ENCODE results near the gene CDK5RAP2.

CDK5RAP2 gene

DNA sequence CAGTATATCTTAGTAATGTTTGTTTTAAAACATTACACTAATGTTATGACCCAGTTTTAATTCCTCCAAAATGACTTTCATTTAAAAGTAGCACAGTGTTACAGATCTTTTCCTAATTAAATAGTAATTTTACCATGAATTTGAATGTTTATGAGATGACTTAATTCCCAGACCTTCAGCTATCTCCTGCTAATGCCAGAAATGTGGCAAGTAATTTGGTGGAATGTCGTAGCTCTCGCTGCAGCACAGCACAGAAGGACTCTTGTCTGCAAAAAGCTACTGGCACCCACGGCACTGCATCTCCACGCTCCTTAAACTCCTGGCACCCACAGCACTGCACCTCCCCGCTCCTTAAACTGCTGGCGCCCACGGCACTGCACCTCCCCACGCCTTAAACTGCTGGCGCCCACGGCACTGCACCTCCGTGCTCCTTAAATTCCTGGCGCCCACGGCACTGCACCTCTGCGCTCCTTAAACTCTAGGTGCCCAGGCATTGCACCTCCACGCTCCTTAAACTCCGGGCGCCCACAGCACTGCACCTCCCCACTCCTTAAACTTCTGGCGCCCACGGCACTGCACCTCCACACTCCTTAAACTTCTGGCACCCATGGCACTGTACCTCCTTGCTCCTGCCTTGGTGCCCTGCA lies 163.1 kb downstream of the CDK5RAP2 start:
- Mint-ChIP-seq H3K27ac (no peak overlapping the region), H3K4me3 (no peak overlapping the region), H3K27me3 (no peaks in the 10 kb centered on the region), H3K36me3 (ENCODE audit: low read depth) (peaks cover 62% of the 10 kb centered on the region), H3K4me1 (ENCODE audit: low read depth) (no peaks in the 10 kb centered on the region), H3K9me3 (no peaks in the 10 kb centered on the region)

DNA sequence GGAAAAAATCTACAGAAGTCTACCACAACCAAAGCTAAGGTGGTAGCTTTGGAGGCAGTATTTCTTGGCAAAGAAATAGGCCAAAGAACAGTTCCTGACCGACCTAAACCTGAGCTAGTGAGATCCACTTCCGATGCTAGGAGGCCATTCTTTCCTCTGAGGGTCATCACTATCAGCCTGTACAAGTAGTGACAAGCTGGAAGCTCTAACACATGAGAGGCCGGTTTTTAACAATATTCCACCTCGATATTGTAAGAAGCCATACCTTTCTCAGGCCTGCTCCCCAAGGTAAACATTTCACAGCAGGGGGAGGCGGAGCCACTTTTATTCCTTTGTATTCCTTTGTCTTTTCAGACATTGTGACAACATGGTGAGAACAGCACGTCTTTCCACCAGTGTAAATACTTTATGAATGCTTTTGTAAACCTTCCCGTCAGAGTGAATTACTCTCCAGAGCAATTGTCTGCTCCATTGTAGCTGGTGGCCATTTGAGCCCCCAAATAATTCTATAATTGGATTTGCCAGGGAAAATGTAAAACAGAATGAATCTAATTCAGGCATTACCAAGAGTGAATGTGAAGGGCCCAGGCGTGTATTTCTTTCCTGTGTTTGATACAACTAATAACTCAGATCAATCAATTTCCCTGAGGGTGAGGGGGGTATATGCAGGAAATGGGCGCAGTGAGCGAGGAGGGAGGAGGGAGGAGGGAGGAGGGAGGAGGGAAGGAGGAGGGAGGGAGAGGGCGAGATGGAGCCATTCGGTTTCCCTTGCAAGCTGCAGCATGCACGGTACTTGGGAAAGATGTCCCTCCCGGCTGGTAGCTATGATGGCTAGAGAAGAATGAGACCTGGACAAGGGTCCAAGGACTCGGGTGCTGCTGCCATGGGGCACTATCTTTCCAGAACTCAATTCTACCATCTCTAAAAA lies 166.6 kb downstream of the CDK5RAP2 start:
- Mint-ChIP-seq H3K36me3 (ENCODE audit: low read depth) (peaks cover 74% of the 10 kb centered on the region), H3K9me3 (no peaks in the 10 kb centered on the region), H3K4me3 (no peak overlapping the region), H3K27me3 (no peaks in the 10 kb centered on the region), H3K27ac (no peak overlapping the region), H3K4me1 (ENCODE audit: low read depth) (no peaks in the 10 kb centered on the region)

DNA sequence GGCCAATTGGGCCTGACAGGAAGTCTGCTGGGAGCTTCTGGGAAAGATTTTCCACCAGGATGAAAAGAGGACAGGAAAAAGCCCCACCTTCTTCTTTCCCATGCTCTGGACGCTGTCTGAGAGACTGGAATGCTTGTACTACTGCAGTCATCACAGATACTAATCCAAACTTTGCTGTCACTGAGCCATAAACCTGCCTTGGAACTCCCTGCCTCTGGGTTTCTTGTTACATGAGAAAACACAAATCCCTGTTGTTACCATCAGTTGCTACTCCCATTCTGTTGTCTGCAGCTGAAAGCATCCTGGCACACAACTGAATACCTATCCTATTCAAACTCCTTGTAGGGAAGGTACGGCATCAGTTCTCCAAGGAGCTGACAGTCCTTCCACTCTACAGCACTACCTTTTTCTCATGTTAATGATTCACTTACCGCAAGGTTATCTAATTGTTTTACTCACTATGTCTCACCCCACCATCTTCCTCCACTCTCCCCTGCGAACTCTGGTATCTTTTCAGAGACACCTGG lies 167.5 kb downstream of the CDK5RAP2 start:
- Mint-ChIP-seq H3K27me3 (no peaks in the 10 kb centered on the region), H3K27ac (peak overlapping the region; percentile 8), H3K36me3 (ENCODE audit: low read depth) (peaks cover 71% of the 10 kb centered on the region), H3K9me3 (no peaks in the 10 kb centered on the region), H3K4me1 (ENCODE audit: low read depth) (no peaks in the 10 kb centered on the region), H3K4me3 (no peak overlapping the region)

DNA sequence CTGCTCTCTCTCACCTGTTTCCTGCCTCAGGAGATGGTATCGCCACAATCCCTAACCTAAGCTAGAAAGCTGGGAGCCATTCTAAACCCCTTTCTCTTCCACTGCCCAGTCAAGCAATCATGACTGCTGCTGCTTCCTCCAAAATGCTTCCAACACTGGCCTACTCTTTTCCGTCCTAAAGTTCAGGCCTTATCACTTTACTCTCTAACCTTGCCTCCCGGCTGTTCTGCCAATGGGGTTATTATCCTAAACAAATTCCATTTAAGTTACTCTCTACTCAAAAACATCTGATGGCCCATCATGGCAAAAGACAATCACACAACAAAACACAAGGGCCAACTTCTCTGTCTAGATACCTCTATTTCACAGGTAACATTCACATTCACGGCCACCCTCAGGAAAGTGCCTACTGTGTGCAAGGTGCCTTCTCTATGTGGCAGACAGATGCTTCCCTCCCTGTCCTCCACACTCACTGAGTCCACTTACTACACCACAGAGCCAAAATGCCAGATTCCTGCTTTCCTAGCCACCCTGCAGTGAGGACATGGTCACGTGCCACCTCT lies 168.0 kb downstream of the CDK5RAP2 start:
- H3K27me3 Mint-ChIP-seq = no peaks in the 10 kb centered on the region
- H3K27ac Mint-ChIP-seq = no peak overlapping the region
- H3K36me3 Mint-ChIP-seq (ENCODE audit: low read depth) = peaks cover 66% of the 10 kb centered on the region

DNA sequence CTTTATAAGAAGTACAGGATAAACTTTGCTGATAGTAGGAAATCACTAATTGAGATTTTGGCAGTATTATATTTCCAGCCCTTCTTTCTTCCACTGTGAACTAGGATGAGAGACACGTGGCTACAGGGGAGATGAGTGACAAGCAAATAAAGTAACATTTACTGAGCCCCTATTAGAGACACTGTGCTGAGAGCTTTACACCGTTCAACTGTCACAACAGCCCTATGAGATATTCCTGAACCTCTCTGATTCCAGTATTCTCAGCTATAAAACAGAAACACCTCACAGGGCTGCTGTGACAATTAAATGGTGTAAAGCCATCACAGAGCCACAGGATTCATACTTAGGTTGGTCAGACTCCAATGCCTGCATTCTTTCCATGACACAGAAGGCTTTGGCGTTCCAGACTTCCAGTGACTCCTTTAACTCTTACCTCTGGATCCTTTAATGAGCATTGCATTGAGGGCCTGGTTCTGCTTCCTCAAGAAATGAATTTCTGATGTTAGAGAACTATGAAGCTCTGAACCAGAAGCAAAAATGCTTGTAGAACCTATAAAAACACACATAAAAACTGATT lies 169.0 kb downstream of the CDK5RAP2 start:
- H3K27me3 Mint-ChIP-seq = no peaks in the 10 kb centered on the region
- H3K9me3 Mint-ChIP-seq = no peaks in the 10 kb centered on the region
- H3K4me1 Mint-ChIP-seq (ENCODE audit: low read depth) = no peaks in the 10 kb centered on the region
- no peak overlapping the region for H3K4me3 Mint-ChIP-seq
- no peak overlapping the region for H3K27ac Mint-ChIP-seq
- peaks cover 61% of the 10 kb centered on the region for H3K36me3 Mint-ChIP-seq (ENCODE audit: low read depth)

More for the DNA sequence above, 168.0 kb downstream of the CDK5RAP2 start:
- H3K4me1 Mint-ChIP-seq (ENCODE audit: low read depth) = no peaks in the 10 kb centered on the region
- H3K9me3 Mint-ChIP-seq = no peaks in the 10 kb centered on the region
- no peak overlapping the region for H3K4me3 Mint-ChIP-seq

DNA sequence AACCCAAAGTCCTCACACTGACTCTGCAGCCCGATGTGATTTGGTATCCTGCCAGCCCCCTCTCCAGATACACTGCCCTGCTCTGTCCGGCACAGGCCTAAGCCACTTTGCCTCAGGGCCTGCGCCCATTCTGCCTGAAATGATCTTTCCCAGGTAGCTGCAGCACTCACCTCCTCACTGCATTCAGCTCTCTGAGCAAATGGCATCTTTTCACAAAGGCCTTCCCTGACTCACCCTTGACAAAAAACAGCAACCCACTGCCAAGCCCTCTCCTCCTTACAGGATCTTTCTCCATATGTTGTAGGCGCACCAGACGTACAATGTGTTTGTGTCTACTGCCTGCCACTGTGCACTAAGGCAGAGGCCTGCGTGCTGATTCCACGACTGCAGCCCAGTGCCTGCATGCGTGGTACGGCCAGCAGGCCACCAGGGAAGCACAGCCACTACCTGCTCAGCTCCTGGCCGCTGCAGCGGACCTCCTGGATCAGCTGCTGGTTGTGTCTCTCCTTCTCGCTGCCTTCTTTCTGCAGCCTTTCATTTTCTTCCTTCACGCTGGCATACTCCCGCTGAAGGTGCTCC lies 171.2 kb downstream of the CDK5RAP2 start:
- H3K27me3 Mint-ChIP-seq = no peaks in the 10 kb centered on the region
- no peaks in the 10 kb centered on the region for H3K9me3 Mint-ChIP-seq
- no peak overlapping the region for H3K27ac Mint-ChIP-seq
- no peak overlapping the region for H3K4me3 Mint-ChIP-seq
- H3K36me3 Mint-ChIP-seq (ENCODE audit: low read depth) = peaks cover 66% of the 10 kb centered on the region
- H3K4me1 Mint-ChIP-seq (ENCODE audit: low read depth) = peaks cover 5% of the 10 kb centered on the region

DNA sequence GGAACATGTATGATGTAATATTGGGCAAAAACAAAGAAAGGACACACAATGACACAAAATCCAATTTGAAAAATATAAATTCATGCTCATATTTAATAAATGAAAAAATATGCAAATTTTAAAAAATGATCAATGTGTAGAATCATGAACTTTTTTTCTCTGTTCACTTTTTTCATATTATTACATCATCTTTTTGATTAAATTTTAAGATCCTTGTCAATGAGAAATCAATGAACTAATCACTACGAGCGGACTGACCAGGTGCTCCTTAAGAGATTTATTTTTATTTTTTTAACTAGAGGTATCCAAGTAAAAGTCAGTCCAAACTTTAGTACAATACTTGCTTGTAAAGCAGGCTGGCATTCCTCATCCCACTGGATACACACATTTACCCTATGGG lies 174.1 kb downstream of the CDK5RAP2 start:
- Mint-ChIP-seq H3K27me3 (no peaks in the 10 kb centered on the region), H3K36me3 (ENCODE audit: low read depth) (peaks cover 73% of the 10 kb centered on the region), H3K9me3 (no peaks in the 10 kb centered on the region), H3K4me3 (no peak overlapping the region), H3K27ac (no peak overlapping the region), H3K4me1 (ENCODE audit: low read depth) (peaks cover 16% of the 10 kb centered on the region)

DNA sequence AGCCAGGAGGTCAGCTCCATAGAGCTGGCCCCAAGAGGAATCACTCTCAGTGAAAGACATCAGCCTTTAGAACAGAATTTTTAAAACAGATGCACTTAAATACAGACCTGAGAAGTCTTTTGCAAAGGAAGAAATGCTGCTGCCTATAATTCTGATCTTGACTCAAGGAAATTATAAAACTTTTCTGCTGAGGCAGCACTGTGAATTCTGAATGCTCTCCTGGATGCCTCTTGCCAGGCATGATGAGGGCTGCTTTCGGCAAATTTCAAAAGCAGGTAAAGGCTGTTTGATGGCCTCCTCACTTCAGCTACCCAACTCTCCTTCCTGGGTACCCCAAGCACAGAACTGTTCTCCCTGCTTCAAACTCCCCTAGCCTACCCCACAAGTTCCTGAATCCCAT lies 174.8 kb downstream of the CDK5RAP2 start:
- Mint-ChIP-seq H3K27ac (peak overlapping the region; percentile 40), H3K4me1 (ENCODE audit: low read depth) (peaks cover 16% of the 10 kb centered on the region), H3K9me3 (no peaks in the 10 kb centered on the region), H3K4me3 (no peak overlapping the region), H3K27me3 (no peaks in the 10 kb centered on the region), H3K36me3 (ENCODE audit: low read depth) (peaks cover 68% of the 10 kb centered on the region)

DNA sequence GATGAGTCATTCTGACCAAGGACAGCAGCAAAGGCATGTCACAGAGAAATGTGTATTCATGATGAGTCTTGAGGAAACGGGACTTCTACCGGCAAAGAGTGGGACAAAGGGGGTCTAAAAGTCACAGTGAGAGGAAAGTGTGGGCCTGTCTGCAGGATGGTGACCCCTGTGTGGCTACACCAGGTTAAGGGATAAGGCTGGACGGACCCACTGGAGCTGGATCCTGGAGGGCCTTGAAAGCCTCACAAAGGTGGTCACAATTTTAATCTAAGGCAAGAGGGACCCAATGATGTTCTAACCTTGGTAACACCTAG lies 176.5 kb downstream of the CDK5RAP2 start:
- H3K9me3 Mint-ChIP-seq = no peaks in the 10 kb centered on the region
- H3K27ac Mint-ChIP-seq = peak overlapping the region; percentile 62
- H3K27me3 Mint-ChIP-seq = no peaks in the 10 kb centered on the region
- no peak overlapping the region for H3K4me3 Mint-ChIP-seq
- peaks cover 16% of the 10 kb centered on the region for H3K4me1 Mint-ChIP-seq (ENCODE audit: low read depth)
- H3K36me3 Mint-ChIP-seq (ENCODE audit: low read depth) = peaks cover 70% of the 10 kb centered on the region

DNA sequence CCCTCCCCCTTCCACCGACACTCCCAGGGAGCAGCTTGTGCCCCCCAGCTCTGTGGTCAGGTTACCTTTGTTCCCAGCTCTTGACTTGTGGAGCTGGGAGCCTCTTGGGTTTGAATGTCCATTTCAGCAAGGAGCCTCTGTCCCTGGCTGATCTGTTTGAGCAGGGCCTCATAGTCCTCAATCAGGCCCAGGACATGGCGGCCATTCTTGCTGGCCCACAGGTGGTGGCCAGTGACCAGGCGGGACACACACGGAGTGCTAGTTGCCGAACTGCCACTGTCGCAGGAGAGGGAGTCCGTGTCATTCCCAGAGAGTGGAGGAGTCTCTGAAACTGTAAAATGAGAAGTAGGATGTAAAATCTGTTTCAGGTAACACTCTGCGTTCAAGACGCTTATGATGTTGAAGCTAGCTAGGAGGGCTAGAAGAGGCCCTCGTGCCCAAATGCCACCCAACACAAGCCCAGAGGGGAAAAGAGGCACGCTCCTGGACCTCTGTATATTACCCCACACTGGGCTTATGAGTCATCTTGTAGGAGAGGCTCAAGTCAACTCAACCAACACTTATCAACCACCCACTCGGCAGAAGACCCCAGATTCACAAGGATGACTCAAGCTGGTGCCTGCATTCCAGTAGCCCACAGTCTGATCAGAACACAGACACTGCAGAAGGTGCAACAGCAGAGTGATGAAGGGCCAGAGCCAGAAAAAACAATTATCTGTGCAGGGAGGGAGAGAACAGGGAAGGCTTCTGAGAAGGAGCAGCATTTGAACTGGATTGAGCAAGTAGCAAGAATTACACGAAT lies 177.0 kb downstream of the CDK5RAP2 start:
- Mint-ChIP-seq H3K9me3 (no peaks in the 10 kb centered on the region), H3K4me1 (ENCODE audit: low read depth) (peaks cover 16% of the 10 kb centered on the region), H3K27ac (peak overlapping the region; percentile 62), H3K27me3 (no peaks in the 10 kb centered on the region), H3K4me3 (no peak overlapping the region), H3K36me3 (ENCODE audit: low read depth) (peaks cover 70% of the 10 kb centered on the region)

DNA sequence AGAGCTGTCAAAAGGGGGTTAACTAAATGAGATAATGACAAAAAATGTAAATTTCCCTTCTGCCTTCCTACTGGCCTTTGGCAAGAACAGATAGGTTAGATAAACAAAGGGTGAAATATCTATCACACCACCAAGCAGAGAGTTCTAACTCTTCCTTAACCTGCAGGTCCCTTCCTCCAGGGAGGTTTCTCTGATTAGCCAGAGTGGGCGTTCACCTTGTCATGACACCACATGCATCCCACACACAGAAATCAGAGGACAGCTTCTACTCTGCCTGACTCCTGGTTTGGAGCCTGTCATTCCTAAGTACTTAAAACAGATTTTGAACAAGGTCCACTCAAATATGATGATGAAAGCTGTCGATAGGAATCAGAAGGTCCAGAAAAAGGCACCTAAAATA lies 180.0 kb downstream of the CDK5RAP2 start:
- H3K27me3 Mint-ChIP-seq = no peaks in the 10 kb centered on the region
- H3K4me1 Mint-ChIP-seq (ENCODE audit: low read depth) = peaks cover 39% of the 10 kb centered on the region
- peaks cover 75% of the 10 kb centered on the region for H3K36me3 Mint-ChIP-seq (ENCODE audit: low read depth)
- H3K9me3 Mint-ChIP-seq = no peaks in the 10 kb centered on the region
- H3K4me3 Mint-ChIP-seq = no peak overlapping the region
- H3K27ac Mint-ChIP-seq = no peak overlapping the region

DNA sequence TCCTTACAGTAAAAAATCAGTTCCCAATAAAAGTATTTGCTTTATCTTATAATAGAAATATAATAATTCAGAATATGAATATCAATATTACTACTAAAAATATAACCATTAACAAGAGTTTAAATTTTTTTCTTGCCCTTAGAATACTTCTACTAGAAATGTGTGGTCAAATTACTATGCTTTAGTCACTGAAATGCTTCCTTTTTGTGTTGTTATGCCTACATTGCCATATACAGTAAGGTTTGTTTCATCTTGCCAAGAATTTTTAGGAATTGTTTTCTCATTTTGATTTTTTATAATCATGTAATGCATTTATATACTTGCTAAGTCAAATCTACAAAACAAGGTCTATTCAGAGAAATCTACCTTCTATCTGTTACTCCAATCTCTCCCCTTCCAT lies 181.7 kb downstream of the CDK5RAP2 start:
- H3K9me3 Mint-ChIP-seq = no peaks in the 10 kb centered on the region
- peaks cover 75% of the 10 kb centered on the region for H3K36me3 Mint-ChIP-seq (ENCODE audit: low read depth)
- peaks cover 46% of the 10 kb centered on the region for H3K4me1 Mint-ChIP-seq (ENCODE audit: low read depth)
- no peaks in the 10 kb centered on the region for H3K27me3 Mint-ChIP-seq
- no peak overlapping the region for H3K27ac Mint-ChIP-seq
- no peak overlapping the region for H3K4me3 Mint-ChIP-seq

DNA sequence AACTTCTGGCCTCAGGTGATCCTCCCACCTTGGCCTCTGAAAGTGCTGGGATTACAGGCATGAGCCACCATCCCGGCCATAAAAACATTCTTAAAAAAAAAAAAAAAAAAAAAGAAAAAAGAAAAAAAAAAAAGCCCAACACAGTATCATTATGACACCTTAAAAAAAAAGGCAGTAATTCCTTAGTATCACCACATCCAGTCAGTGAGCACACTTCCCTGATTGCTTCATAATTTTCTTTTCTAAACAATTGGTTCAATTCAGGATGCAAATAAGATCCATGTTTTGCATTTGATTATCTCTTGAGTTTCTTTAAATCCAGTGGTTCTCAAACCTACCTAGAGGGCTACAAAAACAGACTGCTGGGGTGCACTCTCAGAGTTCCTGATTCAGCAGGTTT lies 182.5 kb downstream of the CDK5RAP2 start:
- Mint-ChIP-seq H3K36me3 (ENCODE audit: low read depth) (peaks cover 76% of the 10 kb centered on the region), H3K4me1 (ENCODE audit: low read depth) (peaks cover 44% of the 10 kb centered on the region), H3K4me3 (no peak overlapping the region), H3K9me3 (no peaks in the 10 kb centered on the region), H3K27ac (no peak overlapping the region), H3K27me3 (no peaks in the 10 kb centered on the region)

DNA sequence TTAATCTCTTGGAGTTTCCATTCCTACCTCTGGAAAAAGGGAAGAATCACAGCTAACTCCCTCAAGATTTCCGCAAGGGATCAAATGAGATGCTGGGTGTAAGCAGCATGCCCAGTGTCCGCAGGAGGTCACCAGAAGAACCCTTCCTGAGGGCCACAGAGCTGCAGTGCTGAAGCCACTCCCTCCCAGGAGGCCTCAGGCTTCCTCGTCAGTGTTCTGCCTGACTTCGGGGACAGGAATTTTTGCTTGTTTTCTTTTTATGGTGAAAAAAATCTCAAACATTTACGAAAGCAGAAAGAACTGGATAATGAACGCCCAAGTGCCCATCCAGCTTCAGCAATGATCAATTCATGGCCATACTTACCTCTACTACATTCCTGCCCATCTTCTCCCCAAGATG lies 183.0 kb downstream of the CDK5RAP2 start:
- H3K36me3 Mint-ChIP-seq (ENCODE audit: low read depth) = peaks cover 76% of the 10 kb centered on the region
- H3K27ac Mint-ChIP-seq = peak overlapping the region; percentile 47
- no peak overlapping the region for H3K4me3 Mint-ChIP-seq

More for the DNA sequence above, 183.0 kb downstream of the CDK5RAP2 start:
- peaks cover 44% of the 10 kb centered on the region for H3K4me1 Mint-ChIP-seq (ENCODE audit: low read depth)
- no peaks in the 10 kb centered on the region for H3K9me3 Mint-ChIP-seq
- H3K27me3 Mint-ChIP-seq = no peaks in the 10 kb centered on the region

Data from stimulated activated naive CD8-positive, alpha-beta T cell treated with anti-CD3 and anti-CD28 coated beads, Interleukin-15, Interleukin-2, amounts not matched to agents 100 ng/mL and 50 ng/mL, for 24 hours (primary cell).